Cardiac muscle cell (in vitro differentiated cells and primary cell): ENCODE measurements around the gene SERINC3. TPM values are rescaled to one million over a fixed set of nuclear protein-coding genes. Genes with fewer than 3 reads are reported as not detected.

Source experiments
- DNase-seq, 2 donors: peaks; one replicate each; pipeline versions ENCODE4 v3.0.0 to v3.0.0-alpha.2; 2010 to 2017; ENCODE audit warnings: low read depth in 1 of 2, low spot score in 1 of 2
- H3K27ac ChIP-seq: fragments of 200-600 bp; sonication (generic); 2 replicates; pipeline ENCODE4 v1.5.1; 2016
- H3K27me3 ChIP-seq: fragments of 200-600 bp; sonication (generic); 2 replicates; pipeline ENCODE4 v1.6.0; 2016; ENCODE audit warnings: control low read depth
- H3K36me3 ChIP-seq: fragments of 200-600 bp; sonication (generic); 2 replicates; pipeline ENCODE4 v1.5.1; 2016; ENCODE audit warnings: control low read depth
- H3K4me1 ChIP-seq: fragments of 200-600 bp; sonication (generic); 2 replicates; pipeline ENCODE4 v1.8.1; 2017; ENCODE audit warnings: low read depth, mild to moderate bottlenecking, mixed run types
- H3K4me3 ChIP-seq: fragments of 200-600 bp; sonication (generic); 2 replicates; pipeline ENCODE4 v1.5.1; 2016; ENCODE audit warnings: mild to moderate bottlenecking
- H3K9me3 ChIP-seq: fragments of 200-600 bp; sonication (generic); 2 replicates; pipeline ENCODE4 v1.5.1; 2017; ENCODE audit warnings: low read depth, mild to moderate bottlenecking, control low read depth
- polyA plus RNA-seq: library from polyadenylated mRNA; unstranded; fragments of >200 nt; fragmentation: Nextera tagmentation; extraction: Ambion mirVana; gene quantifications from 2 replicates; pipeline ENCODE4 v1.2.1, GENCODE V29; 2016
- total RNA-seq: library from RNA; depleted of rRNA; stranded (reverse); fragments of >200 nt; gene quantifications from 2 replicates; pipeline ENCODE4 v1.2.3, GENCODE V29; 2016
- TF ChIP-seq, protein P1 (sequence below): IDR thresholded peaks from 2 replicates; pipeline ENCODE4 v1.5.1; 2012; ENCODE audit warnings: low read depth, mild to moderate bottlenecking, low read length

Gene SERINC3
- total and polyA plus RNA-seq, 2 experiments from 2014 or later: 49.2 to 73.8 TPM

DNA sequence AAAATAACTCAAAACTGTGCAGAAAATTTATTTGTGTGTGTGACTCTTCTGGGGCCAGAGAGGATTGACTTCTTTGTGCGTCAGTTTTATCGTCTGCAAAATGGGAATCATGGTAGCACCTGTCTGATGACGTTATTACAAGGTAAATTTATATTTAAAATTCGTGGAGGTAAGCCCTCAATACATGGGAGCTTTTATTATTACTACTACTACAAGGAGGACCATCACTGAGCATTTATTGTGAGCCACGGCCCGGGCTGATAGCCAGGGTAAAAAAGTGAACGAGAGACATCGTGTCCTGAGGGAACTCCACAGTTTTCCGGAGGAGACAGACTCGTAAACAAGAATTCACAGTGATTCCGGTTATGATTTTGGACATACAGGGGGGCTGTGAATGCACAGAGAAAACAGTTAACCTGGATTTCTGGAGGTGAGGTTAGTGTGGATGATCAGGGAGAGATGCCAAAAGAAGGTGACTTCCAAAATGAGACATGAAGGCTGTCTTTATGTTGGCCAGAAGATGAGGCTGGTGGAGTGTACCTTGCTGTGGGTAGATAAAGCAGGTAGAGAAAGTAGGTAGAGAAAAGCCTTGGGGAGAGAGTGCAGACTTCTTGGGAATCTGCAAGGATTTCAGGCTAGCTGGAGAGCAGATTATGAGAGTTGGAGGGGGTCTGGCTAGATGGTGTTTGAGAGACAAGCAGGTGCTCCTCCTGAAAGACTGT is 10.6 kb upstream of the SERINC3 start:
- no peak overlapping the region for H3K27ac ChIP-seq
- TF ChIP-seq, protein P1, sequence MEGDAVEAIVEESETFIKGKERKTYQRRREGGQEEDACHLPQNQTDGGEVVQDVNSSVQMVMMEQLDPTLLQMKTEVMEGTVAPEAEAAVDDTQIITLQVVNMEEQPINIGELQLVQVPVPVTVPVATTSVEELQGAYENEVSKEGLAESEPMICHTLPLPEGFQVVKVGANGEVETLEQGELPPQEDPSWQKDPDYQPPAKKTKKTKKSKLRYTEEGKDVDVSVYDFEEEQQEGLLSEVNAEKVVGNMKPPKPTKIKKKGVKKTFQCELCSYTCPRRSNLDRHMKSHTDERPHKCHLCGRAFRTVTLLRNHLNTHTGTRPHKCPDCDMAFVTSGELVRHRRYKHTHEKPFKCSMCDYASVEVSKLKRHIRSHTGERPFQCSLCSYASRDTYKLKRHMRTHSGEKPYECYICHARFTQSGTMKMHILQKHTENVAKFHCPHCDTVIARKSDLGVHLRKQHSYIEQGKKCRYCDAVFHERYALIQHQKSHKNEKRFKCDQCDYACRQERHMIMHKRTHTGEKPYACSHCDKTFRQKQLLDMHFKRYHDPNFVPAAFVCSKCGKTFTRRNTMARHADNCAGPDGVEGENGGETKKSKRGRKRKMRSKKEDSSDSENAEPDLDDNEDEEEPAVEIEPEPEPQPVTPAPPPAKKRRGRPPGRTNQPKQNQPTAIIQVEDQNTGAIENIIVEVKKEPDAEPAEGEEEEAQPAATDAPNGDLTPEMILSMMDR: no peak

DNA sequence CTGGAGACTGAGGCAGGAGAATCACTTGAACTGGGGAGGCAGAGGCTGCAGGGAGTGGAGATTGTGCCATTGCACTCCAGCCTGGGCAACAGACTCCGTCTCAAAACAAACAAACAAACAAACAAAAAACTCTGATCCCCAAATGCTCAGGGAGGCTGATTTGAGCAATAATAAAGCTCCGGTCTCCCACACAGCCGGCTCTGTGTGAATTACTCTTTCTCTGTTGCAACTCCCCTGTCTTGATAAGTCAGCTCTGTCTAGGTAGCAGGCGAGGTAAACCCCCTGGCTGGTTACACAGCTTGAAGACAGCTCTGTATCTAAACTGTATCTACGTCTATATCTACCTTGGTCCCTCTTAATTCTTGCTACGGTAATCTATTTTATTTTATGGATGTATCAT is 6.4 kb upstream of the SERINC3 start:
- Histone ChIP-seq H3K4me1 (no peaks in the 10 kb centered on the region), H3K27me3 (no peaks in the 10 kb centered on the region), H3K9me3 (no peaks in the 10 kb centered on the region), H3K27ac (no peak overlapping the region), H3K4me3 (no peak overlapping the region), H3K36me3 (no peaks in the 10 kb centered on the region)
- DNase-seq: no peak
- TF ChIP-seq, protein P1: no peak

More for the DNA sequence above, 10.6 kb upstream of the SERINC3 start:
- Histone ChIP-seq H3K4me1 (no peaks in the 10 kb centered on the region), H3K27me3 (no peaks in the 10 kb centered on the region), H3K4me3 (peak overlapping the region; percentile 54), H3K9me3 (no peaks in the 10 kb centered on the region), H3K36me3 (no peaks in the 10 kb centered on the region)
- no peak for DNase-seq

- Histone ChIP-seq H3K4me3 (no peak overlapping the region), H3K36me3 (no peaks in the 10 kb centered on the region), H3K4me1 (no peaks in the 10 kb centered on the region), H3K9me3 (no peaks in the 10 kb centered on the region), H3K27me3 (no peaks in the 10 kb centered on the region), H3K27ac (no peak overlapping the region)
- TF ChIP-seq, protein P1: no peak
- no peak for DNase-seq
These were observed 5.9 kb upstream of the SERINC3 start for GRCh38 chr20:44527716-44528199.

DNA sequence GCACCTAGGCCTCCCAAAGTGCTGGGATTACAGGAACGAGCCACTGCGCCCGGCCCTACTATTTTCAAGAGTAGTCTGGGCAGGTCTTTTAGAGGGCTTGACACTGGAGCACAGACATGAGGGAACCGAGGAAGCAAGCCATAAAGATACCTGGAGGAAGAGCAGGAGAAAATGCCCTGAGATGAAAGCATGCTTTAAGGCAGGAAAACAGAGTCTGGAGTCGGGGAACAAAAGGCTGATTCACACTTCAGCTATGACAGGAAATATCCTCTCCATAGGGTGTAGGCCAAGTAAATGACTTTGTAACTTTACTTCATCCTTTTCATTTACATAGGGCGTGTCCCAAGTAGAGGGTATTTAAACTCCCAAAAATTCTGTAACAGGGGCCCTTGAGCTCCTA is 4.3 kb upstream of the SERINC3 start:
- Histone ChIP-seq H3K9me3 (no peaks in the 10 kb centered on the region), H3K36me3 (no peaks in the 10 kb centered on the region), H3K27me3 (no peaks in the 10 kb centered on the region), H3K4me1 (no peaks in the 10 kb centered on the region), H3K4me3 (no peak overlapping the region), H3K27ac (no peak overlapping the region)
- TF ChIP-seq, protein P1: no peak
- peak in 1 of 2 donors; percentile 41 for DNase-seq

DNA sequence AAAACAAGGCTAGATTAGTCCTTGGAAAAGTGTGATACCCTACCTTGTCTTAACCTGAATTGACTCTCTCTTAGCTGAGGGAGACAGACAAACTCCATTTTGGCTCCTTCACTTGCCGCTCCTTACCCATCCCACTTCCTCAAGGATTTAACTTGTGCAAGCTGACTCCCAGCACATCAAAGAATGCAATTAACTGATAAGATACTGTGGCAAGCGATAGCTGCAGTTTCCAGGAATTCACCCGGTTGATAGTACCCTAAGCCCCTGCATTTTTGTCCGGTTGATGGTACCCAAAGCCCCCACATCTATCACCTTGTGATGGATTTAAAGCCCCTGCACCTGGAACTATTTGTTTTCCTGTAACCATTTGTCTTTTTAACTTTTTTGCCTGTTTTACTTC is 1.9 kb upstream of the SERINC3 start:
- Histone ChIP-seq H3K4me3 (no peak overlapping the region), H3K36me3 (no peaks in the 10 kb centered on the region), H3K27me3 (no peaks in the 10 kb centered on the region), H3K9me3 (no peaks in the 10 kb centered on the region), H3K4me1 (peaks cover 5% of the 10 kb centered on the region), H3K27ac (peak overlapping the region; percentile 36)
- DNase-seq: no peak
- TF ChIP-seq, protein P1: no peak
